ENCODE results near the gene MCFD2. TPM values are rescaled to one million over a fixed set of nuclear protein-coding genes. Genes with fewer than 3 reads are reported as not detected.

MCFD2 gene
- total RNA-seq, 1 experiment from 2014 or later = 90.5 TPM

- intact Hi-C loops (cut with micrococcal nuclease; ENCODE audit: unreplicated experiment) = no loop called here
Observed at GRCh38 chr2:46947841-46948240, 32.2 kb upstream of the MCFD2 start.

DNA sequence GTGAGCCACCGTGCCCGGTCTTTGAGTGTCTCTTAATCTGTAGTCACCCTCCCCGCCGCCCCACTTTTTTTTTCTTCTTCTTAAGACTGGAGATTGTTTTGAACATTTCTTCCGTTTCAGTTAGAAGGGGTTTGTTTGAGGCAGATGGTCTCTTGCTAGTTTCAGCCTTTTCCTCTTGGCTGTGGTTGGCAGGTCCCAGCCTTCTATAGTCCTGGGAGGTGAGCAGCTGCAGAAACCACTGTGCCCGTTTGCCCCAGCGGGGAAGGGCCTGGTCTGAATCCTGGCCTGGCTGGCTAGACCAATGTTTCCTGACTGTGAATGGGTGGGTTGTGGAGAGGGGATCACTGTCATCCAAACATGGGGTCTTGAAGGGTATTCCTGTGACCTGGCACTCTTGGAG lies 30.1 kb upstream of the MCFD2 start:
- H3K36me3 ChIP-seq (ENCODE audit: insufficient read depth, low read length, poor library complexity, severe bottlenecking) = no peaks in the 10 kb centered on the region
- H3K9me3 ChIP-seq (ENCODE audit: low read depth, low read length, poor library complexity, severe bottlenecking) = no peaks in the 10 kb centered on the region
- H3K27ac ChIP-seq (ENCODE audit: low read depth, low read length, poor library complexity, severe bottlenecking) = no peak overlapping the region
- intact Hi-C loops (cut with micrococcal nuclease; ENCODE audit: unreplicated experiment) = no loop called here
- DNase-seq (ENCODE audit: low spot score) = no peak
- no peaks in the 10 kb centered on the region for H3K27me3 ChIP-seq (replicated peaks; ENCODE audit: insufficient read depth, low read depth, low read length, poor library complexity)
- BruUV-seq (replicated peaks) = no TSS peak
- peaks cover 1% of the 10 kb centered on the region for H3K4me1 ChIP-seq (ENCODE audit: insufficient read depth, low read length, poor library complexity, severe bottlenecking)
- no peak for TF ChIP-seq CTCF (conservative IDR thresholded peaks at IDR 0.05; ENCODE audit: low read depth, low read length)
- no peak for TF ChIP-seq EZH2 (IDR thresholded peaks at IDR 0.05; ENCODE audit: borderline replicate concordance, low read depth, low read length, poor library complexity, severe bottlenecking)
- CTCF ChIA-PET = no interaction called here
- POLR2A ChIA-PET (ENCODE audit: low non-redundant PET) = no interaction called here
- H3K4me3 ChIP-seq (ENCODE audit: low read depth, low read length, poor library complexity, severe bottlenecking) = no peak overlapping the region

More at GRCh38 chr2:46947841-46948240, 32.2 kb upstream of the MCFD2 start:
- no peak overlapping the region for H3K27ac ChIP-seq (ENCODE audit: low read depth, low read length, poor library complexity, severe bottlenecking)
- H3K4me3 ChIP-seq (ENCODE audit: low read depth, low read length, poor library complexity, severe bottlenecking) = no peak overlapping the region
- CTCF ChIA-PET = no interaction called here
- TF ChIP-seq EZH2 (IDR thresholded peaks at IDR 0.05; ENCODE audit: borderline replicate concordance, low read depth, low read length, poor library complexity, severe bottlenecking) (no peak), CTCF (conservative IDR thresholded peaks at IDR 0.05; ENCODE audit: low read depth, low read length) (no peak)
- no peaks in the 10 kb centered on the region for H3K36me3 ChIP-seq (ENCODE audit: insufficient read depth, low read length, poor library complexity, severe bottlenecking)
- no peaks in the 10 kb centered on the region for H3K27me3 ChIP-seq (replicated peaks; ENCODE audit: insufficient read depth, low read depth, low read length, poor library complexity)
- no peaks in the 10 kb centered on the region for H3K9me3 ChIP-seq (ENCODE audit: low read depth, low read length, poor library complexity, severe bottlenecking)
- BruUV-seq (replicated peaks) = no TSS peak
- POLR2A ChIA-PET (ENCODE audit: low non-redundant PET) = no interaction called here
- H3K4me1 ChIP-seq (ENCODE audit: insufficient read depth, low read length, poor library complexity, severe bottlenecking) = no peaks in the 10 kb centered on the region
- DNase-seq (ENCODE audit: low spot score) = no peak

DNA sequence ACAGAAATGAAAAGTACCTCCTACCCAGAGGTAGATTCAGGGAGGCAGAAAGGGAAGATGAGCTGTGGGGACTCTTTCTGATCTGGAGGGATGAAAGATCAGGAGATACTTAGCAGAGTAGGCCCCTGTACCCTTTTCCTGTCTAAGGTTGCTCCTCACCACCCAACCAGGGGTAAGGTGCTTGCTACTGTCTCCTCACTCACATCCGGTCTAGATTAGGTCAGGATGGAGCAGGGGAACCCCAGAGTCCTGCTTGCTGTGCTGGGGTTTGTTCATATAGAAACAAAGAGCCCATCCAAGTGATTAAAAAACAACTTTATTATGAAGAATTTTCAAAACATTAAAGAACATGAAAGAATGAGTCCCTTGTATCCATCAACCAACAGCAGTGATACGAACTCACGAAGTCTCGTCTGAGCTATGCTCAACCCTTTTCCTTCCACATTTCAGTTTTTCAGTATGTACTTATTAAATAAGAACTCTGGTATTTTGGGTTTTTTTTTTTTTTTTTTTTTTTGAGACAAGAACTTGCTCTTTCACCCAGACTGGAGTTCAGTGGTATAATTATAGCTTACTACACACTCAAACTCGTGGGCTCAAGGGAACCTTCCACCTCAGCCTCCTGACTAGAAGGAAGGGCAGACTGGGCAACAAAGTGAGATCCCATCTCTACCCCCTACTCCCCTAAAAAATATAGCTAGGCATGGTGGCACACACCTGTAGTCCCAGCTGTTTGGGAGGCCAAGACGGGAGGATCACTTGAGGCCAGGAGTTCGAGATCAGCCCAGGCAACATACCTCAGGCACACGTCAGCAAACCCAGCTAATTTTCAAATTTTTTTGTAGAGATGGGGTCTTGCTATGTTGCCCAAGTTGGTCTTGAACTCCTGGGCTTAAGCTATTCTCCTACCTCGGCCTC lies 28.5 kb upstream of the MCFD2 start:
- intact Hi-C loops (cut with micrococcal nuclease; ENCODE audit: unreplicated experiment) = no loop called here
- no peaks in the 10 kb centered on the region for H3K9me3 ChIP-seq (ENCODE audit: low read depth, low read length, poor library complexity, severe bottlenecking)
- ChIA-PET CTCF (no interaction called here), POLR2A (ENCODE audit: low non-redundant PET) (interaction anchor here (0.7 kb wide), 1 partner anchor 215 kb away, joined by 15 read pairs; no protein-coding TSS in a partner anchor)
- H3K36me3 ChIP-seq (ENCODE audit: insufficient read depth, low read length, poor library complexity, severe bottlenecking) = no peaks in the 10 kb centered on the region
- no peaks in the 10 kb centered on the region for H3K27me3 ChIP-seq (replicated peaks; ENCODE audit: insufficient read depth, low read depth, low read length, poor library complexity)
- H3K4me1 ChIP-seq (ENCODE audit: insufficient read depth, low read length, poor library complexity, severe bottlenecking) = peaks cover 4% of the 10 kb centered on the region
- DNase-seq (ENCODE audit: low spot score) = no peak
- BruUV-seq (replicated peaks) = no TSS peak
- H3K4me3 ChIP-seq (ENCODE audit: low read depth, low read length, poor library complexity, severe bottlenecking) = no peak overlapping the region
- no peak overlapping the region for H3K27ac ChIP-seq (ENCODE audit: low read depth, low read length, poor library complexity, severe bottlenecking)
- TF ChIP-seq EZH2 (IDR thresholded peaks at IDR 0.05; ENCODE audit: borderline replicate concordance, low read depth, low read length, poor library complexity, severe bottlenecking) = no peak
- TF ChIP-seq CTCF (conservative IDR thresholded peaks at IDR 0.05; ENCODE audit: low read depth, low read length) = no peak

All from A673 (cell line).